Daoy (cell line): ENCODE measurements around the gene LTBP3. TPM values are rescaled to one million over a fixed set of nuclear protein-coding genes. Genes with fewer than 3 reads are reported as not detected.

Source experiments
- DNase-seq: peaks from one replicate; pipeline ENCODE4 v3.0.0-alpha.2; 2015; ENCODE audit warnings: low read depth
- total RNA-seq: library from RNA; depleted of rRNA; stranded (reverse); fragments of >200 nt; shearing (Covaris generic); gene quantifications from 2 replicates; pipeline ENCODE4 v1.2.3, GENCODE V29; 2014; rRNA removed

LTBP3 gene
- 31.0 and 49.4 TPM in 2 replicates for total RNA-seq

DNA sequence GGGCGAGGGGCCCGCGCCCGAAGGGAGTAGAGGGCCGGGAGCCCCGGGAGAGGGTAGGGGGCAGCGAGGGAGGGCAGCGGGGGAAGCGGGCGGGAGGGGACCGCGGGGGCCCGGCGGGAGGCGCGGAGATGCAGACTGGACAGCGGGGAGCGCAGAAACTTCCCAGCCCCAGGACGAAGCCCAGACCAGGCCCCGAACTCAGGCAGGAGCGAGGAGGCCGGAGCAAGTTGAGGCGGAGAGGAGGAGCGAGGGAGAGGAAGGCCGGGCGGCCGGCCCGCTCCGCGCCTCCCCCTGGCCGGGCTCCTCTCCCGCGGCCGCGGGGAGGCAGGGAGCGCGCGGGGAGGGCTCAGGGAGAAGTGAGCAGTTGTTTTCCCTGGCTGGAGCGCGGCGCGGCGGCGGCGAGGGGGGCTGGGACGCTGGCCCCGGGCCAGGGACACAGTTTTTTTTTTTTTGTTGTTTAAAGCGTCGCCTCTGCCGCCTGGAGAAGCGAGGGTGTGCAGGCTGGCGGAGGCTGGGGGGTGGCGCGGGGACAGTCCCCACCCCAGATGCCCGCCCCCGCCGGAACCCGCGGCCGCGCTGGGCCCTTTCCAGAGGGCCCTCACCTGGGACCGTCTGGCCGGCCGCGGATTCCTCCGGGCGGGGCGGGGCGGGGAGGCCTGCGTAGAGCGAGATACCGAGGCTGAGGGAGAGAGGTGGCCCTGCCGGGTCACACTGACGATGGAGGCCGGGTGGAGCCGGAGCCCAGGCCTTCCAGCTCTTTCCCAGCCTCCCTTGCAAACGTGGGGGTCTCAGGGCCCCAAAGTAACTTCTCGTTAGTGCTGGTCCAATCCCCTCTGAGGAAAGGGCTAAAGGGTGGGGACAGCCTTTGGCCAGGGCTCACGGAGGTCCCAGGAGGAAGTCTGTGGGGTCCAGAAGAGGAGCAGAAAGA lies at the start of gene LTBP3:
LTBP3 (minus strand) TSS at position 358 of the 928 bp plus-strand sequence. CDS start 400 bp downstream, outside the sequence.
- DNase-seq, result peak; percentile 87

GRCh38 chr11:65606876-65607613 lies 48.9 kb upstream of the LTBP3 start:
- no peak for DNase-seq

GRCh38 chr11:65604258-65604657 lies 46.1 kb upstream of the LTBP3 start:
- no peak for DNase-seq

DNA sequence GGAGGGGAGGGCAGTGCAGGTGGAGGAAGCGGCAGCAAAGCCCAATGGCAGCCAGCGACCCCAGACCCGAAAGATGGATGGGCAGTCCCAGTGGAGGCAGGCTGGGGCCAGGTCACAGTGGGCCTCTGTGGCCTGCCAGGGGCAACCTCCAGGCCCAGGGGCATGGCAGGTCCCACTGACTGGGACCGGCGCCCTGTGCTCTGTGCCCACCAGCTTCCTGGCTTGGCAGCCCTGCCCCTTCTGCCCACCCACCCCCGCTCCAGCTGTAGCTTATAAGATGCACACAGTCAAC lies 41.7 kb upstream of the LTBP3 start:
- DNase-seq, result no peak

- no peak for DNase-seq
Observed at GRCh38 chr11:65599216-65599954, 41.2 kb upstream of the LTBP3 start.

- DNase-seq, result no peak
Observed at GRCh38 chr11:65598258-65598699, 40.1 kb upstream of the LTBP3 start.

DNA sequence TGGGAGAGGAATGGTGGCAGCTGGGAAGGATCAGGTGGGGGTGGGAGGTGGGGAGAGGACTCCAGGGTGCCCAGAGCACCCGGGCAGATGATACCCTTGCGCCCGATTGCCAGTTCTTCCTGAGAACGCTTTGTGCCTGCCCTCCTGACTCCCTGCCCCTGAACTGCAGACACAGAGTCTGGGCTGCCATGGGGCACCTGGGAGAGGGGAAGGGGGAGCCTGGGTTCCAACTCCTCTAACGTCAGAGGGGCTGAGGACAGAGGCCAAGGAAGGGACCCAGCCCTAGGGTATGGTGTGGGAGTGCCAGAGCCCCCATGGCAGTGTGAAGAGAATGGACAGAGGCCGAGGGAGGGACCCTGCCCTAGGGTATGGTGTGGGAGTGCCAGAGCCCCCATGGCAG lies 38.4 kb upstream of the LTBP3 start:
- DNase-seq, result no peak

- peak; percentile 36 for DNase-seq
Observed at GRCh38 chr11:65595543-65596281, 37.6 kb upstream of the LTBP3 start, which contains the start of gene KCNK7. TSS of gene KCNK7 (minus strand) at chr11:65595800. CDS start at chr11:65595772, 28 bp downstream.

DNA sequence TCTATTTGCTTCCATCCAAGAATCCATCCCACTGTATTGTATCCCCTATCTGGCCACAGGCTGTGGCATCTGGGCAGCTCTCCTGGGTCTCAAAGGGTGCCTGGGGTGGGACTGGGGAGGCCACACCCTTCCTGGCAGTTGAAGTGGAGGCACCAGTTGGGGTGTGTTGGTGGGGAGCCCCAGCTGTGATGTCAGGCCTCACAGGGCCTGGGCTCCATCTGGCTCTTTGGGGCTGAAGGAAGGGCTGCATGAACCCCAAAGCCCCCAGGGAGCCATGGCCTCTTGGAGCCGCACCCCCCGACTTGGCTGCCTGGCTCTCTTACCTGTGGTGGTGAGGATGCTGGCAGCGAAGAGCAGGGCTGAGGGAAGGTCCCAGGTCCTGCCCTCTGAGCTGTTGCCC lies 37.0 kb upstream of the LTBP3 start:
- no peak for DNase-seq

DNA sequence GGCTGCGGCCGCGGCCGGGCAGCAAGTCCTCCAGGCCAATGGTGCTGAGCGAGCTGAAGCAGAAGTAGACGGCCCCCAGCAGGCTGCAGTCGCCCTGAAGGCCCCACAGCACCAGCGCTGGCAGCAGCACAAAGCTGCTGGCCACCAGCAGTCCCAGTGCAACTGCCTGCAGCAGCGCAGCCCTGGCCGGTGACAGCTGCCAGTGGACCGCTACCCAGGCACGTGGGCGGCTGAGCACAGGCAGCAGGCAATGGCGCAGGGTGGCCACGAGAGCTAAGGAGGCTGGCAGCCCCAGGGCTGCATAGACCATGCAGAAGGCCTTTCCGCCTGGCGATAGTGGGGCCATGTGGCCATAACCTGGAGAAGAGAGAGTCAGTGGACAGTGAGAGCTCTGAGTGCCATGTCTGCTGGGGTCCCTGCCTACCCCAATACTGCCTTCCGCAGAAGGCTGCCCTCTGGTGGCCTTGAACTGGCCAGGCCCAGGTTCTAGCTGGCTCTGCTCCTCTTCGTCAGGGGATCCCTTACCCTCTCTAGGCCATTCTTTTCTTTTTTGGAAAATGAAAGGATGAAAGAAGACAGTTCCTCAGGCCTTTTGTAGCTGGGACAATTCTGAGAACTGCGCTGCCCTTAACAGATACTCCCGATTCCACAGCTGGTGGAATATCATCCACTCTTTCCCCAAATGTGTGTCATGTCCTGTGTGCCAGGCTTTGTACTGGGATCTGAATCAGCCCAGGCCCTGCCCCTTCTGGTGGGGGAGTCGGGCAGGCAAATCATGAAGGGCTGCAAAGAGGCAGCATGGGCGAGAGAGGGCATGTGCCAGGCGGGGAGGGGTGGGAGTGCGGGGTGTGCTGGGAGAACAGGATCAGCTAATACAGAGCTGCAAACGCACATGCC lies 35.6 kb upstream of the LTBP3 start:
- DNase-seq, result peak; percentile 46

DNA sequence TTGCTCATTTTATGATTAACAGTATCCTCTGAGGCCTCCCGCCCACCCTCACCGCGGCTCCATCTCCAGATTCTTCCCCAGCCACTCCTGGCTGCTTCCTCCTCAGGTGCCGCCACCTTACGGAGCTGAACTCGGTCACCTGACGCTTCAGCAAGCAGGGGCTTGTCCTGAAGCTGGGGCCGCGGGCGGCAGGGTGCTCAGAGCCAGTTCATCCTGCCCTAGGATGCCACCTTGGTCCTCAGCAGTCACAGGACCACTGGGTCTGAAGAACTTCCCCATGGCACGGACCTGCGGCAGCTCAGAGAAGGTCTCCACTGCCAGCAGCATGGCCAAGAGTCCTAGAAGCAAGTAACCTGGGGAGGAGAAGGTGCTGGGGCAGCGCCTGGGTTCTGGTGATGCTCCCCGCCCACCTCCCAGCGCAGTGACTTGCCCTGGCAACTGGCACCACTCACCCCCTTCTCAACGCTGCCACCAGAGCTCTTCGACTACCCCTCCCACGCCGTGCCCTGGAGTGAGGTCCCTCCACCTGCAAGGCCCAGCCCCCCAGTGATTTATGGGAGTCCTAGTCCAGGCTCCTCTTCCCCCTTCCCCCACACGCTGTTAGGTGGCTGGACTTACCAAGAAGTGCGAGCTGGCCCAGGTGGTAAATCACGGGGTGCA lies 34.8 kb upstream of the LTBP3 start:
- DNase-seq, result no peak

DNA sequence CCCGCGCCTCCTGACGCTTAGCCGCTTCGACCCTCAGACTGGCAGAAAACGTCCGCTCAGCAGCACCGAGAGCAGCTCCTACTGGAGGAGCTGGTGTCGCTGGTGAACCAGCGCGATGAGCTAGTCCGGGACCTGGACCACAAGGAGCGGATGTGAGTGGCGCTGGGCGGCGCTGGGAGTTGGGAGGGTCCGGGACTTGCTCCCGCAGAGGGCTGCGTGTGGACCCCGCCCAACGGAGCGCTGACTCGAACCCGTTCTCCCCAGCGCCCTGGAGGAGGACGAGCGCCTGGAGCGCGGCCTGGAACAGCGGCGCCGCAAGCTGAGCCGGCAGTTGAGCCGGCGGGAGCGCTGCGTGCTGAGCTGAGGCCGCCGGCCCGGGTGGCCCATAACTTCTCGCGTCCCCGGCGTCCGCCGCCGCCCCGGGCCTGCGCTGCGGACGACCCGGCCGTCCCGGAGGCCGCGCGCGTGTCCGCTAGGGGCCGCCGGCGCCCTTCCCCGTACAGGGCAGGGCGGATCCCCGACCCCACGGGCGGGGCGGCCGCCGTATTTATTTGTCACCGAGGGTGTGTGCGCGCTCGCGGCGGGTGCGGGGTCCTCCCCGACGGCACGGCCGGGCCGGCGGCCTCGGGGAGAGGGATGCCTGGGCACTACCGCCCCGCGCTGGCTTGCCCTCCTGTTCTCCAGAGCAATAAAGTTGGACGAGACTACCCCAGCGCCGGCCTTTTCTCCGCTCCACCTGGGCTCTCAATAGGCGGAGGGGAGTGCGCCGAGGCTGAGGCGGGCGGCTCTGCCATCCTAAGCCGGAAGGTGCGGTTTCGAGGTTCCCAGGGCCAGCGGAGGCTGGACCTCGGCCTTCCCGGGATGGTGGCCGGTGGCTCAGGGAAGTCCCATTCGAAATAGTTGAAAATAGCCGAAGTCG lies 34.0 kb upstream of the LTBP3 start:
- peak; percentile 2 for DNase-seq

DNA sequence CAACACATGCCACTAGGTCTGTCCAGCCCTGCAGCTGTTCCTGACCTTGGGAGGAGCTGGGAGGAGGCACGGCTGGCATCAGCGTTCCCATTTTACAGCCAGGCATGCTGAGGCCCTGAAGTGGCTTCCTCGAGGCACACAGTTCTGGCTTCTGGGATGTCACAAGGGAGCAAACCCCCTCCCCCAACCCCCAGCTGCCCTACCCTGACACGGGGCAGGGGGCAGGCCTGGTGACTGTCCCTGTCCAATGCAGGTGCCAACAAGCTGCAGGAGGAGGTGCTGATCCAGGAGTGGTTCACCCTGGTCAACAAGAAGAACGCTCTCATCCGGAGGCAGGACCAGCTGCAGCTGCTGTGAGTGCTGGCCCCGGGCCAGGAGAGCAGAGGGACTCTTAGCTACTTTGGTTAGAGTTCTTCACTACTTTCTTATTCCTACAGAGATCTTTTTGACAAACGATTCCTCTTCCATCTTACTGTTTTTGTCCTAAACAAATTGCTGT lies 32.1 kb upstream of the LTBP3 start:
- peak; percentile 7 for DNase-seq

- DNase-seq, result peak; percentile 5
Observed at GRCh38 chr11:65589444-65590239, 31.5 kb upstream of the LTBP3 start.

- peak; percentile 62 for DNase-seq
Observed at GRCh38 chr11:65588199-65589054, 30.3 kb upstream of the LTBP3 start.

GRCh38 chr11:65586676-65587075 lies 28.5 kb upstream of the LTBP3 start:
- peak; percentile 3 for DNase-seq

GRCh38 chr11:65586247-65586630 lies 28.1 kb upstream of the LTBP3 start:
- DNase-seq, result no peak
